Mesendoderm (in vitro differentiated cells): ENCODE data around the gene SUZ12.
"Not testable (repeated sequence)": the region's sequence is repeated elsewhere in the genome, so short reads cannot be mapped to it uniquely, and the experiment has no call there.

Source experiments
- DNase-seq: peaks from one replicate; pipeline ENCODE4 v3.0.0; 2013
- H2AK5ac ChIP-seq: 2 replicates; pipeline ENCODE4 v1.6.1; 2013; ENCODE audit warnings: low read length, inconsistent platforms
- H2BK120ac ChIP-seq: 2 replicates; pipeline ENCODE4 v1.6.1; 2013; ENCODE audit warnings: low read depth, mild to moderate bottlenecking, low read length, moderate library complexity, mixed read lengths
- H2BK15ac ChIP-seq: replicated peaks from 2 replicates; pipeline ENCODE4 v1.6.1; 2013; ENCODE audit warnings: low read depth, mild to moderate bottlenecking, moderate library complexity
- H2BK5ac ChIP-seq: 2 replicates; pipeline ENCODE4 v1.6.1; 2013; ENCODE audit warnings: low read length, inconsistent platforms
- H3K18ac ChIP-seq: 2 replicates; pipeline ENCODE4 v1.6.1; 2013; ENCODE audit warnings: mild to moderate bottlenecking, low read length, mixed read lengths
- H3K23ac ChIP-seq: one replicate; pipeline ENCODE4 v1.6.1; 2013; ENCODE audit warnings: low read length
- H3K27ac ChIP-seq: 2 replicates; pipeline ENCODE4 v1.5.1; 2013; ENCODE audit warnings: low read depth, mild to moderate bottlenecking, inconsistent platforms, low read length, moderate library complexity
- H3K27me3 ChIP-seq: 2 replicates; pipeline ENCODE4 v1.6.1; 2013; ENCODE audit warnings: low read length, control low read depth, mild to moderate bottlenecking, inconsistent platforms; ENCODE audit not compliant: insufficient read depth, poor library complexity
- H3K36me3 ChIP-seq: 2 replicates; pipeline ENCODE4 v1.6.1; 2013; ENCODE audit warnings: low read length, inconsistent platforms; ENCODE audit not compliant: control insufficient read depth, insufficient read depth
- H3K4ac ChIP-seq: one replicate; pipeline ENCODE4 v1.6.1; 2013; ENCODE audit warnings: low read depth, mild to moderate bottlenecking, low read length, moderate library complexity
- H3K4me1 ChIP-seq: 2 replicates; pipeline ENCODE4 v1.6.1; 2013; ENCODE audit warnings: low read depth, low read length, inconsistent platforms; ENCODE audit not compliant: control insufficient read depth
- H3K4me2 ChIP-seq: 2 replicates; pipeline ENCODE4 v1.6.1; 2013; ENCODE audit warnings: low read length
- H3K4me3 ChIP-seq: 2 replicates; pipeline ENCODE4 v1.5.1; 2013; ENCODE audit warnings: mild to moderate bottlenecking, low read length
- H3K56ac ChIP-seq: one replicate; pipeline ENCODE4 v1.6.1; 2013; ENCODE audit warnings: low read length
- H3K79me1 ChIP-seq: 2 replicates; pipeline ENCODE4 v1.6.1; 2013; ENCODE audit warnings: low read length, inconsistent platforms
- H3K79me2 ChIP-seq: 2 replicates; pipeline ENCODE4 v1.6.1; 2013; ENCODE audit warnings: mild to moderate bottlenecking, low read length; ENCODE audit not compliant: control insufficient read depth, insufficient read depth
- H3K9ac ChIP-seq: 2 replicates; pipeline ENCODE4 v1.6.1; 2013; ENCODE audit warnings: low read length, inconsistent platforms
- H4K5ac ChIP-seq: one replicate; pipeline ENCODE4 v1.6.1; 2013; ENCODE audit warnings: low read length
- H4K8ac ChIP-seq: one replicate; pipeline ENCODE4 v1.6.1; 2013; ENCODE audit warnings: low read depth, mild to moderate bottlenecking, control low read depth, low read length, moderate library complexity
- WGBS: extraction: QIAGEN DNeasy Blood & Tissue Kit; methylation state at CpG from one replicate; pipeline ENCODE4 v1.1.7; 2013; ENCODE audit warnings: low lambda C conversion rate, missing lambda C conversion rate; ENCODE audit not compliant: insufficient coverage; ENCODE audit errors: extremely low coverage; 5-methylcytosine and 5-hydroxymethylcytosine counted together

Gene SUZ12

GRCh38 chr17:32022554-32022953 lies 85.7 kb downstream of the SUZ12 start:
- H2BK15ac ChIP-seq, H4K5ac ChIP-seq, H3K9ac ChIP-seq, H3K4me3 ChIP-seq, H3K23ac ChIP-seq, H3K56ac ChIP-seq, H3K4ac ChIP-seq, H3K79me2 ChIP-seq, H3K27me3 ChIP-seq, H2BK120ac ChIP-seq, H3K27ac ChIP-seq, H4K8ac ChIP-seq, H3K79me1 ChIP-seq, H2BK5ac ChIP-seq, H3K36me3 ChIP-seq, H3K4me1 ChIP-seq, DNase-seq, H2AK5ac ChIP-seq, H3K4me2 ChIP-seq, H3K18ac ChIP-seq: not testable (repeated sequence)
- WGBS: no CpG with 5 or more reads among the region's 5 CpGs

- H3K79me1 ChIP-seq, H3K4me3 ChIP-seq, H3K27ac ChIP-seq, H3K4me1 ChIP-seq, H2BK15ac ChIP-seq, H3K27me3 ChIP-seq, H2BK120ac ChIP-seq, H2BK5ac ChIP-seq, H3K36me3 ChIP-seq, DNase-seq, H3K23ac ChIP-seq, H3K18ac ChIP-seq, H2AK5ac ChIP-seq, H4K8ac ChIP-seq, H3K9ac ChIP-seq, H3K56ac ChIP-seq, H3K4me2 ChIP-seq, H3K4ac ChIP-seq, H4K5ac ChIP-seq, H3K79me2 ChIP-seq: not testable (repeated sequence)
- no CpG with 5 or more reads among the region's 4 CpGs for WGBS
Measured at GRCh38 chr17:32027271-32027670, 90.5 kb downstream of the SUZ12 start.

- H3K4me3 ChIP-seq: no peak overlapping the region
- H3K79me1 ChIP-seq: no peaks in the 10 kb centered on the region
- H3K9ac ChIP-seq: no peak overlapping the region
- no peak overlapping the region for H2BK120ac ChIP-seq
- WGBS: no CpG with 5 or more reads among the region's 2 CpGs
- H2BK15ac ChIP-seq: no peak overlapping the region
- no peak overlapping the region for H3K18ac ChIP-seq
- no peak overlapping the region for H4K8ac ChIP-seq
- H3K79me2 ChIP-seq: no peaks in the 10 kb centered on the region
- no peak overlapping the region for H3K4ac ChIP-seq
- no peaks in the 10 kb centered on the region for H3K27me3 ChIP-seq
- H3K36me3 ChIP-seq: no peaks in the 10 kb centered on the region
- no peak for DNase-seq
- no peak overlapping the region for H2BK5ac ChIP-seq
- no peak overlapping the region for H3K23ac ChIP-seq
- no peak overlapping the region for H3K56ac ChIP-seq
- no peak overlapping the region for H3K4me2 ChIP-seq
- H3K27ac ChIP-seq: no peak overlapping the region
- H3K4me1 ChIP-seq: no peaks in the 10 kb centered on the region
- no peak overlapping the region for H4K5ac ChIP-seq
- no peak overlapping the region for H2AK5ac ChIP-seq
Measured at GRCh38 chr17:32033223-32033622, 96.4 kb downstream of the SUZ12 start.

- H3K79me1 ChIP-seq, H2AK5ac ChIP-seq, DNase-seq, H3K36me3 ChIP-seq, H2BK120ac ChIP-seq, H3K23ac ChIP-seq, H3K18ac ChIP-seq, H3K27me3 ChIP-seq, H3K4me1 ChIP-seq, H3K4me3 ChIP-seq, H2BK5ac ChIP-seq, H4K5ac ChIP-seq, H3K4me2 ChIP-seq, H3K27ac ChIP-seq, H3K56ac ChIP-seq, H3K4ac ChIP-seq, H3K9ac ChIP-seq, H2BK15ac ChIP-seq, H4K8ac ChIP-seq, H3K79me2 ChIP-seq: not testable (repeated sequence)
- WGBS: no CpG with 5 or more reads among the region's 1 CpG
Measured at GRCh38 chr17:32033812-32034211, 97.0 kb downstream of the SUZ12 start.

GRCh38 chr17:32040246-32040645 lies 103.4 kb downstream of the SUZ12 start:
- not testable (repeated sequence) for H2BK15ac ChIP-seq, H3K4me1 ChIP-seq, H3K4me3 ChIP-seq, H4K5ac ChIP-seq, H2BK5ac ChIP-seq, H3K27me3 ChIP-seq, DNase-seq, H3K23ac ChIP-seq, H2AK5ac ChIP-seq, H3K27ac ChIP-seq, H3K56ac ChIP-seq, H3K79me1 ChIP-seq, H3K4ac ChIP-seq, H4K8ac ChIP-seq, H3K9ac ChIP-seq, H3K18ac ChIP-seq, H3K79me2 ChIP-seq, H3K36me3 ChIP-seq, H2BK120ac ChIP-seq, H3K4me2 ChIP-seq
- WGBS: no CpG with 5 or more reads among the region's 17 CpGs

GRCh38 chr17:32041306-32041875 lies 104.6 kb downstream of the SUZ12 start:
- not testable (repeated sequence) for H4K5ac ChIP-seq, H3K18ac ChIP-seq, H3K9ac ChIP-seq, H3K4me3 ChIP-seq, H2AK5ac ChIP-seq, H3K56ac ChIP-seq, DNase-seq, H3K23ac ChIP-seq, H3K4me2 ChIP-seq, H3K27me3 ChIP-seq, H3K27ac ChIP-seq, H3K4me1 ChIP-seq, H2BK120ac ChIP-seq, H3K36me3 ChIP-seq, H3K4ac ChIP-seq, H2BK5ac ChIP-seq, H4K8ac ChIP-seq, H2BK15ac ChIP-seq, H3K79me1 ChIP-seq, H3K79me2 ChIP-seq
- no CpG with 5 or more reads among the region's 19 CpGs for WGBS
